ENCODE measurements around the gene CDH23.

CDH23 gene

DNA sequence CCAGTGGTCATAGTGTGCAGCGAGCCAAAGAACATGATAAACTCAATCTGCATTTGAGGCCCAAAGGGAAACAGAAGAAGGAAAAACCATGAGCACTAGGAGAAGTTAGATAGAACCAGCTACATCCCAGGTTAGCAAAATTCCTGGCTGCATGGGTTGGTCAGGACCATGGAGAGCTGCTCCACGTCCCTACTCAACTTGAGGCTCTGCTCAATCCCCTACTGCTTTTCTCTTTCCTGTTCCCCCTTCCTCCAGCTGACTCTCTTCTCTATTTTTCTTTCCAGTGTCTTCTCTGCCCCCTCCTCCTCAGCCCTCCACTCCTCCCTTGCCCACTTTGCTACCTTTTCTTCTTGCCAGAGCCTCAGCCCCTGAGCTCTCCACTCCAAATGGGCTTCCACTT is 398.5 kb downstream of the CDH23 start:
- in situ Hi-C loops (cut with HindIII; ENCODE audit: low sequenced_read_pairs) = no loop called here
- H3K4me3 ChIP-seq (ENCODE audit: low read depth, low read length) = no peak overlapping the region
- TF ChIP-seq, protein P1, sequence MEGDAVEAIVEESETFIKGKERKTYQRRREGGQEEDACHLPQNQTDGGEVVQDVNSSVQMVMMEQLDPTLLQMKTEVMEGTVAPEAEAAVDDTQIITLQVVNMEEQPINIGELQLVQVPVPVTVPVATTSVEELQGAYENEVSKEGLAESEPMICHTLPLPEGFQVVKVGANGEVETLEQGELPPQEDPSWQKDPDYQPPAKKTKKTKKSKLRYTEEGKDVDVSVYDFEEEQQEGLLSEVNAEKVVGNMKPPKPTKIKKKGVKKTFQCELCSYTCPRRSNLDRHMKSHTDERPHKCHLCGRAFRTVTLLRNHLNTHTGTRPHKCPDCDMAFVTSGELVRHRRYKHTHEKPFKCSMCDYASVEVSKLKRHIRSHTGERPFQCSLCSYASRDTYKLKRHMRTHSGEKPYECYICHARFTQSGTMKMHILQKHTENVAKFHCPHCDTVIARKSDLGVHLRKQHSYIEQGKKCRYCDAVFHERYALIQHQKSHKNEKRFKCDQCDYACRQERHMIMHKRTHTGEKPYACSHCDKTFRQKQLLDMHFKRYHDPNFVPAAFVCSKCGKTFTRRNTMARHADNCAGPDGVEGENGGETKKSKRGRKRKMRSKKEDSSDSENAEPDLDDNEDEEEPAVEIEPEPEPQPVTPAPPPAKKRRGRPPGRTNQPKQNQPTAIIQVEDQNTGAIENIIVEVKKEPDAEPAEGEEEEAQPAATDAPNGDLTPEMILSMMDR (IDR thresholded peaks at IDR 0.05; ENCODE audit: low read depth, low read length) = no peak
- peak; percentile 19 for DNase-seq (ENCODE audit: low read depth, low spot score)

GRCh38 chr10:71796749-71797405 is 400.2 kb downstream of the CDH23 start:
- no peak for DNase-seq (ENCODE audit: low read depth, low spot score)
- in situ Hi-C loops (cut with HindIII; ENCODE audit: low sequenced_read_pairs) = no loop called here
- H3K4me3 ChIP-seq (ENCODE audit: low read depth, low read length) = no peak overlapping the region
- TF ChIP-seq, protein P1 (IDR thresholded peaks at IDR 0.05; ENCODE audit: low read depth, low read length) = no peak

DNA sequence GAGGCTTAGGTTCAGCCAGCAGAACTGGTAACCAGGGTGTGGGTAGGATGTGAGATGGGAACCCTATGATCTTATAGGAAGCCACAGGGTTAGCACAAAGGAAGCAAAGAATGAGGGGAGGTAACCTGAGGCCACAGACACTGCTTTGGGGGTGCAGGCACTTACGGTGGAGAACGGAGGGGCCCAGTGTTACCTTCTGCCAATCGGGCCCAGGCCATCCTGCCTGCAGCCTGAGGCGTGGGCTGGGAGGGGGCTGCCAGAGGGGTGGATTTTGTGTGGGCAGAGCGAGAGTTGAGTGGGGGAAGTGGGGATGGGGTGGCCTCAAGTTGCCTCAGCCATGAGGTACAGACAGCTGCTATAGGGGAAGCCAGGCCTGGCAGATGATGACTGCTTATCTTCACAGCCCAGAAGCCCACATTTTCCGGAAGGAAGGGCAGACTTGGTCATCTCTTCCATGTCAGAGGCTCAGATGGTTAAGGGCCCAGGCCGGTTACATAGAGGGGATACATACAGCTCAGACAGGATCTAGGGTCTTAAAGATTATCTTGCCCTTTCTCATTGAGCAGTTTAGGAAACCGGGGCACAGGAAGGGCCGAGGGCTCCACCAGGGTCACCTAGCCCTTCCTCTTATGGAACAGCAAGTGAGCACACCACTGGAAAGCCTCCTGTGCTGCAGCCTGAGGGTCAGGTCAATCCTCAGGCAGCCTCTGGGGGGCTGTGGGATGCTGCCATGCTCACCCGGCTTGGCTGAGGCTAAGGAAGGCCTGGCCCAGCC is 401.0 kb downstream of the CDH23 start:
- in situ Hi-C loops (cut with HindIII; ENCODE audit: low sequenced_read_pairs) = no loop called here
- TF ChIP-seq, protein P1 (IDR thresholded peaks at IDR 0.05; ENCODE audit: low read depth, low read length) = no peak
- DNase-seq (ENCODE audit: low read depth, low spot score) = no peak
- H3K4me3 ChIP-seq (ENCODE audit: low read depth, low read length) = no peak overlapping the region

- no peak overlapping the region for H3K4me3 ChIP-seq (ENCODE audit: low read depth, low read length)
- in situ Hi-C loops (cut with HindIII; ENCODE audit: low sequenced_read_pairs) = no loop called here
- TF ChIP-seq, protein P1 (IDR thresholded peaks at IDR 0.05; ENCODE audit: low read depth, low read length) = no peak
- no peak for DNase-seq (ENCODE audit: low read depth, low spot score)
Observed at GRCh38 chr10:71798308-71798624, 401.5 kb downstream of the CDH23 start.

DNA sequence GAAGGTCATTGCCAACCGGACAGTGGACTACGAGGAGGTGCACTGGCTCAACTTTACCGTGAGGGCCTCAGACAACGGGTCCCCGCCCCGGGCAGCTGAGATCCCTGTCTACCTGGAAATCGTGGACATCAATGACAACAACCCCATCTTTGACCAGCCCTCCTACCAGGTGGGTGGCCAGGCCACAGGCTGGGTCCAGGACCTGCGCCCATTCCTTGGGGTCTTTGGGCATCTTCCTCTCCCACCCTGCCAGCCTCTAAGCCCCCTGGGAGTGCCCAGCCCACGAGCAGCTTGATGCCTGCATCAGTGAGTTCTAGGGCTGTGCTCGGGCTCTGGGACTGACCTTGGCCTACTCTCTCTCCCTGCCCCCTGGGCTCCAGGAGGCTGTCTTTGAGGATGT is 402.4 kb downstream of the CDH23 start:
- DNase-seq (ENCODE audit: low read depth, low spot score) = no peak
- in situ Hi-C loops (cut with HindIII; ENCODE audit: low sequenced_read_pairs) = no loop called here
- H3K4me3 ChIP-seq (ENCODE audit: low read depth, low read length) = no peak overlapping the region
- TF ChIP-seq, protein P1 (IDR thresholded peaks at IDR 0.05; ENCODE audit: low read depth, low read length) = no peak

GRCh38 chr10:71799608-71800453 is 403.1 kb downstream of the CDH23 start:
- no peak overlapping the region for H3K4me3 ChIP-seq (ENCODE audit: low read depth, low read length)
- in situ Hi-C loops (cut with HindIII; ENCODE audit: low sequenced_read_pairs) = no loop called here
- TF ChIP-seq, protein P1 (IDR thresholded peaks at IDR 0.05; ENCODE audit: low read depth, low read length) = no peak
- no peak for DNase-seq (ENCODE audit: low read depth, low spot score)

All from astrocyte of the spinal cord (primary cell).